ENCODE data around the gene AIMP1. TPM values are rescaled to one million over a fixed set of nuclear protein-coding genes. Genes with fewer than 3 reads are reported as not detected.

AIMP1 gene
- total RNA-seq: 50.7 and 53.9 TPM in 2 replicates

GRCh38 chr4:106315968-106316772, at the start of gene AIMP1, which contains the start of gene TBCK:
Gene AIMP1, plus strand, starts transcription at chr4:106316550. Its CDS starts 8,460 bp downstream, at chr4:106325010.
Gene TBCK, minus strand, starts transcription at chr4:106316209. Its CDS starts 7,249 bp downstream, at chr4:106308960.
- intact Hi-C loops (cut with micrococcal nuclease): loop anchor here (1.0 to 10.0 kb wide), 8 partner anchors 13 to 1673 kb away; partner anchors contain the start of genes GSTCD, HADH, INTS12 and PAPSS1

GRCh38 chr4:106268786-106269185, 47.6 kb upstream of the AIMP1 start:
- intact Hi-C loops (cut with micrococcal nuclease): no loop called here

GRCh38 chr4:106269711-106270110, 46.6 kb upstream of the AIMP1 start:
- intact Hi-C loops (cut with micrococcal nuclease): no loop called here

GRCh38 chr4:106270736-106271135, 45.6 kb upstream of the AIMP1 start:
- intact Hi-C loops (cut with micrococcal nuclease): no loop called here

GRCh38 chr4:106273831-106274230, 42.5 kb upstream of the AIMP1 start:
- intact Hi-C loops (cut with micrococcal nuclease): no loop called here

GRCh38 chr4:106277140-106277675, 39.1 kb upstream of the AIMP1 start:
- intact Hi-C loops (cut with micrococcal nuclease): no loop called here

GRCh38 chr4:106284227-106284626, 32.1 kb upstream of the AIMP1 start:
- intact Hi-C loops (cut with micrococcal nuclease): no loop called here

- intact Hi-C loops (cut with micrococcal nuclease): no loop called here
Measured at GRCh38 chr4:106286611-106287010, 29.7 kb upstream of the AIMP1 start.

- intact Hi-C loops (cut with micrococcal nuclease): no loop called here
Measured at GRCh38 chr4:106287353-106287969, 28.9 kb upstream of the AIMP1 start.

GRCh38 chr4:106289737-106290136, 26.6 kb upstream of the AIMP1 start:
- intact Hi-C loops (cut with micrococcal nuclease): no loop called here

- intact Hi-C loops (cut with micrococcal nuclease): no loop called here
Measured at GRCh38 chr4:106291678-106292077, 24.7 kb upstream of the AIMP1 start.

- intact Hi-C loops (cut with micrococcal nuclease): no loop called here
Measured at GRCh38 chr4:106294062-106294461, 22.3 kb upstream of the AIMP1 start.

- intact Hi-C loops (cut with micrococcal nuclease): no loop called here
Measured at GRCh38 chr4:106297245-106298035, 18.9 kb upstream of the AIMP1 start.

GRCh38 chr4:106299977-106300376, 16.4 kb upstream of the AIMP1 start:
- intact Hi-C loops (cut with micrococcal nuclease): no loop called here

- intact Hi-C loops (cut with micrococcal nuclease): no loop called here
Measured at GRCh38 chr4:106301393-106302061, 14.8 kb upstream of the AIMP1 start.

GRCh38 chr4:106302062-106302438, 14.3 kb upstream of the AIMP1 start:
- intact Hi-C loops (cut with micrococcal nuclease): no loop called here

GRCh38 chr4:106303548-106304281, 12.6 kb upstream of the AIMP1 start:
- intact Hi-C loops (cut with micrococcal nuclease): no loop called here

- intact Hi-C loops (cut with micrococcal nuclease): no loop called here
Measured at GRCh38 chr4:106304632-106305031, 11.7 kb upstream of the AIMP1 start.

- intact Hi-C loops (cut with micrococcal nuclease): no loop called here
Measured at GRCh38 chr4:106305435-106306055, 10.8 kb upstream of the AIMP1 start.

- intact Hi-C loops (cut with micrococcal nuclease): no loop called here
Measured at GRCh38 chr4:106306561-106306960, 9.8 kb upstream of the AIMP1 start.
